ENCODE data around the gene RAB5IF. TPM values are rescaled to one million over a fixed set of nuclear protein-coding genes. Genes with fewer than 3 reads are reported as not detected.

RAB5IF gene
- total and polyA plus RNA-seq, 2 of the 13 experiments (the other 11 are each of a cell fraction or from before 2014, with no cell fraction given): 261 to 305 TPM

GRCh38 chr20:36571564-36572504, 33.7 kb upstream of the RAB5IF start (continued):
- no peak for TF ChIP-seq AKNA (CRISPR knock-in tag; IDR thresholded peaks at IDR 0.05; ENCODE audit: borderline replicate concordance)
- no peak for TF ChIP-seq ATF1 (CRISPR knock-in tag; IDR thresholded peaks at IDR 0.05)
- no peak for TF ChIP-seq ZNF616 (CRISPR knock-in tag; IDR thresholded peaks at IDR 0.05; ENCODE audit: low read depth)
- TF ChIP-seq ZFP91 (CRISPR knock-in tag; IDR thresholded peaks at IDR 0.05; ENCODE audit: borderline replicate concordance): no peak
- TF ChIP-seq ZSCAN21 (CRISPR knock-in tag; IDR thresholded peaks at IDR 0.05; ENCODE audit: borderline replicate concordance): no peak
- peak; percentile 88 for TF ChIP-seq ZNF629 (CRISPR knock-in tag; conservative IDR thresholded peaks at IDR 0.05)
- no peak for TF ChIP-seq MTA3 (CRISPR knock-in tag; IDR thresholded peaks at IDR 0.05)
- TF ChIP-seq PAX8 (CRISPR knock-in tag; IDR thresholded peaks at IDR 0.05; ENCODE audit: borderline replicate concordance): no peak
- TF ChIP-seq SAP130 (CRISPR knock-in tag; IDR thresholded peaks at IDR 0.05; ENCODE audit: low read depth): peak; percentile 76
- no peak for TF ChIP-seq PHF5A (CRISPR knock-in tag; IDR thresholded peaks at IDR 0.05; ENCODE audit: low read depth, unreplicated experiment)
- TF ChIP-seq FOXP1 (IDR thresholded peaks at IDR 0.05): no peak
- TF ChIP-seq FOXP1 (CRISPR knock-in tag; IDR thresholded peaks at IDR 0.05): no peak
- TF ChIP-seq DNMT3B (CRISPR knock-in tag; conservative IDR thresholded peaks at IDR 0.05): 0 out of 2 replicates have a peak, but pooled peaks have one; percentile 24
- TF ChIP-seq TCF7 (IDR thresholded peaks at IDR 0.05; ENCODE audit: low read depth): no peak
- TF ChIP-seq ZNF777 (CRISPR knock-in tag; IDR thresholded peaks at IDR 0.05): no peak
- no peak for TF ChIP-seq ZNF577 (CRISPR knock-in tag; IDR thresholded peaks at IDR 0.05; ENCODE audit: borderline replicate concordance, low read depth)
- TF ChIP-seq RBFOX2 (IDR thresholded peaks at IDR 0.05; ENCODE audit: low read depth, low read length): no peak
- peak; percentile 26; the same call in 1 of the 2 replicates for TF ChIP-seq ZNF543 (CRISPR knock-in tag; IDR thresholded peaks at IDR 0.05)
- no peak for TF ChIP-seq ZNF329 (CRISPR knock-in tag; IDR thresholded peaks at IDR 0.05; ENCODE audit: low read depth)
- TF ChIP-seq HDAC6 (IDR thresholded peaks at IDR 0.05; ENCODE audit: low read depth, low read length): no peak
- TF ChIP-seq BRF2 (CRISPR knock-in tag; IDR thresholded peaks at IDR 0.05): no peak
- TF ChIP-seq CREM (IDR thresholded peaks at IDR 0.05): no peak
- TF ChIP-seq CREM (CRISPR knock-in tag; IDR thresholded peaks at IDR 0.05): no peak
- no peak for TF ChIP-seq TEAD2 (CRISPR knock-in tag; IDR thresholded peaks at IDR 0.05)

All from HepG2 (cell line).